Neural progenitor cell (in vitro differentiated cells): Measurements from ENCODE around the gene NRCAM. TPM values are rescaled to one million over a fixed set of nuclear protein-coding genes. Genes with fewer than 3 reads are reported as not detected.

Experiments
- DNase-seq: peaks from one replicate; pipeline ENCODE4 v3.0.0-alpha.2; 2016; ENCODE audit warnings: low spot score
- H2AFZ ChIP-seq: fragments of 200-600 bp; sonication (generic); replicated peaks from 2 replicates; pipeline ENCODE4 v1.6.1; 2016; ENCODE audit warnings: antibody characterized with exemption
- H3F3A ChIP-seq: fragments of 200-600 bp; sonication (generic); 2 replicates; pipeline ENCODE4 v1.6.1; 2016; ENCODE audit warnings: antibody characterized with exemption, low read depth
- H3K27ac ChIP-seq: fragments of 200-600 bp; sonication (generic); 2 replicates; pipeline ENCODE4 v1.5.1; 2016; ENCODE audit warnings: mild to moderate bottlenecking
- H3K27me3 ChIP-seq: fragments of 200-600 bp; sonication (generic); 2 replicates; pipeline ENCODE4 v1.6.1; 2016; ENCODE audit warnings: mild to moderate bottlenecking, moderate library complexity
- H3K36me3 ChIP-seq: fragments of 200-600 bp; sonication (generic); 2 replicates; pipeline ENCODE4 v1.5.1; 2016
- H3K4me1 ChIP-seq: fragments of 200-600 bp; sonication (generic); 2 replicates; pipeline ENCODE4 v1.6.1; 2016; ENCODE audit warnings: mixed run types
- H3K4me2 ChIP-seq: fragments of 200-600 bp; sonication (generic); 2 replicates; pipeline ENCODE4 v1.6.1; 2016
- H3K4me3 ChIP-seq: fragments of 200-600 bp; sonication (generic); 2 replicates; pipeline ENCODE4 v1.5.1; 2016
- H3K79me2 ChIP-seq: fragments of 200-600 bp; sonication (generic); 2 replicates; pipeline ENCODE4 v1.6.1; 2016; ENCODE audit warnings: low read depth
- H3K9ac ChIP-seq: fragments of 200-600 bp; sonication (generic); 2 replicates; pipeline ENCODE4 v1.6.1; 2016
- H3K9me3 ChIP-seq: fragments of 200-600 bp; sonication (generic); 2 replicates; pipeline ENCODE4 v1.5.1; 2016; ENCODE audit warnings: low read depth
- H4K20me1 ChIP-seq: fragments of 200-600 bp; sonication (generic); 2 replicates; pipeline ENCODE4 v1.6.1; 2016; ENCODE audit warnings: low read depth
- H3K27ac Mint-ChIP-seq: 3 replicates; pipeline ENCODE4 v1.8.0; 2021; ENCODE audit warnings: mixed read lengths
- H3K27me3 Mint-ChIP-seq: 2 replicates; pipeline ENCODE4 v1.8.0; 2022; ENCODE audit warnings: low read depth, mild to moderate bottlenecking, inconsistent platforms, moderate library complexity, mixed read lengths; ENCODE audit not compliant: insufficient read depth
- H3K36me3 Mint-ChIP-seq: 3 replicates; pipeline ENCODE4 v1.8.0; 2021; ENCODE audit warnings: mixed read lengths
- H3K4me1 Mint-ChIP-seq: 3 replicates; pipeline ENCODE4 v1.8.0; 2021; ENCODE audit warnings: mixed read lengths
- H3K4me3 Mint-ChIP-seq: 3 replicates; pipeline ENCODE4 v1.8.0; 2021; ENCODE audit warnings: mild to moderate bottlenecking, moderate library complexity, mixed read lengths
- H3K9me3 Mint-ChIP-seq: 3 replicates; pipeline ENCODE4 v1.8.0; 2020; ENCODE audit warnings: mixed read lengths
- CTCF ChIP-seq: fragments of 200-600 bp; sonication (generic); IDR thresholded peaks from 2 replicates; pipeline ENCODE4 v1.5.1; 2017; ENCODE audit warnings: antibody characterized with exemption, mild to moderate bottlenecking
- EZH2 ChIP-seq: fragments of 200-600 bp; sonication (generic); IDR thresholded peaks from 2 replicates; pipeline ENCODE4 v1.6.1; 2017; ENCODE audit warnings: antibody characterized with exemption, mild to moderate bottlenecking, moderate library complexity
- EZH2phosphoT487 ChIP-seq: fragments of 200-600 bp; sonication (generic); IDR thresholded peaks from 2 replicates; pipeline ENCODE4 v1.6.1; 2017; ENCODE audit warnings: antibody characterized with exemption
- total RNA-seq: library from RNA; depleted of rRNA; stranded (reverse); fragments of >200 nt; gene quantifications from 2 replicates; pipeline ENCODE4 v1.2.3, GENCODE V29; 2015; ENCODE audit warnings: low replicate concordance

Gene NRCAM
- total RNA-seq, 1 donor from 2014 or later = 104 TPM

GRCh38 chr7:108132551-108133265, 323.5 kb downstream of the NRCAM start:
- H3K79me2 ChIP-seq = no peaks in the 10 kb centered on the region
- no peaks in the 10 kb centered on the region for H3K36me3 ChIP-seq
- H3K4me1 ChIP-seq = peaks cover 22% of the 10 kb centered on the region
- H3K27me3 Mint-ChIP-seq = no peaks in the 10 kb centered on the region
- peak overlapping the region; percentile 61 for H3K4me2 ChIP-seq
- H3K4me3 Mint-ChIP-seq = no peak overlapping the region
- H3F3A ChIP-seq = peaks cover 19% of the 10 kb centered on the region
- no peaks in the 10 kb centered on the region for H3K9me3 ChIP-seq
- H3K36me3 Mint-ChIP-seq = peaks cover 2% of the 10 kb centered on the region
- peak; percentile 86 for DNase-seq
- H3K4me1 Mint-ChIP-seq = peaks cover 18% of the 10 kb centered on the region
- peaks cover 2% of the 10 kb centered on the region for H3K9me3 Mint-ChIP-seq
- H3K9ac ChIP-seq = no peak overlapping the region
- H2AFZ ChIP-seq = no peak overlapping the region
- H3K27ac Mint-ChIP-seq = peak overlapping the region; percentile 13
- no peak overlapping the region for H3K4me3 ChIP-seq
- H3K27me3 ChIP-seq = no peaks in the 10 kb centered on the region
- TF ChIP-seq EZH2 = no peak
- TF ChIP-seq CTCF = no peak
- no peak for TF ChIP-seq EZH2phosphoT487
- H4K20me1 ChIP-seq = peaks cover 3% of the 10 kb centered on the region
- peak overlapping the region; percentile 24 for H3K27ac ChIP-seq

GRCh38 chr7:108130261-108130660, 326.0 kb downstream of the NRCAM start, which contains the start of gene LAMB4:
Gene LAMB4 (minus strand): TSS chr7:108130361. CDS start chr7:108123164, 7,197 bp downstream.
- no peak within 1 kb of the TSS for H2AFZ ChIP-seq
- DNase-seq = no peak
- Mint-ChIP-seq H3K4me3 (no peak within 1 kb of the TSS), H3K36me3 (no peaks in the 10 kb centered on the region), H3K27me3 (no peaks in the 10 kb centered on the region), H3K27ac (no peak within 1 kb of the TSS), H3K9me3 (peaks cover 2% of the 10 kb centered on the region), H3K4me1 (peaks cover 18% of the 10 kb centered on the region)
- no peaks in the 10 kb centered on the region for H3K27me3 ChIP-seq
- TF ChIP-seq CTCF = no peak
- TF ChIP-seq EZH2phosphoT487 = no peak
- TF ChIP-seq EZH2 = no peak
- peaks cover 3% of the 10 kb centered on the region for H4K20me1 ChIP-seq
- peaks cover 22% of the 10 kb centered on the region for H3K4me1 ChIP-seq
- no peak within 1 kb of the TSS for H3K4me3 ChIP-seq
- no peaks in the 10 kb centered on the region for H3K9me3 ChIP-seq
- peaks cover 19% of the 10 kb centered on the region for H3F3A ChIP-seq
- no peak within 1 kb of the TSS for H3K9ac ChIP-seq
- no peaks in the 10 kb centered on the region for H3K79me2 ChIP-seq
- H3K27ac ChIP-seq = no peak within 1 kb of the TSS
- no peaks in the 10 kb centered on the region for H3K36me3 ChIP-seq
- no peak within 1 kb of the TSS for H3K4me2 ChIP-seq

- H4K20me1 ChIP-seq = peaks cover 3% of the 10 kb centered on the region
- H3K4me3 Mint-ChIP-seq = no peak overlapping the region
- H3K36me3 Mint-ChIP-seq = no peaks in the 10 kb centered on the region
- H3K27me3 Mint-ChIP-seq = no peaks in the 10 kb centered on the region
- H3K9ac ChIP-seq = no peak overlapping the region
- peaks cover 19% of the 10 kb centered on the region for H3K4me1 ChIP-seq
- no peaks in the 10 kb centered on the region for H3K79me2 ChIP-seq
- no peaks in the 10 kb centered on the region for H3K27me3 ChIP-seq
- no peak overlapping the region for H3K27ac ChIP-seq
- H3K9me3 Mint-ChIP-seq = peaks cover 2% of the 10 kb centered on the region
- no peak overlapping the region for H2AFZ ChIP-seq
- H3K9me3 ChIP-seq = no peaks in the 10 kb centered on the region
- H3F3A ChIP-seq = peaks cover 19% of the 10 kb centered on the region
- H3K27ac Mint-ChIP-seq = no peak overlapping the region
- H3K4me1 Mint-ChIP-seq = peaks cover 16% of the 10 kb centered on the region
- TF ChIP-seq EZH2phosphoT487 (no peak), EZH2 (no peak)
- no peak for DNase-seq
- no peak overlapping the region for H3K4me3 ChIP-seq
- no peak overlapping the region for H3K4me2 ChIP-seq
- H3K36me3 ChIP-seq = no peaks in the 10 kb centered on the region
These were observed 326.9 kb downstream of the NRCAM start for GRCh38 chr7:108129018-108129965.
